Ishikawa (cell line): Measurements from ENCODE around the gene SUPT20HL1.

Experiments used
- CEBPB ChIP-seq: IDR thresholded peaks from 2 replicates; pipeline ENCODE4 v1.6.1; 2012
- CREB1 ChIP-seq: IDR thresholded peaks from 2 replicates; pipeline ENCODE4 v1.6.1; 2012; ENCODE audit warnings: low read depth
- EGR1 ChIP-seq: IDR thresholded peaks from 2 replicates; pipeline ENCODE4 v1.6.1; 2012
- EP300 ChIP-seq: IDR thresholded peaks from 2 replicates; pipeline ENCODE4 v1.6.1; 2012; ENCODE audit warnings: borderline replicate concordance
- FOXM1 ChIP-seq: IDR thresholded peaks from 2 replicates; pipeline ENCODE4 v1.6.1; 2012; ENCODE audit warnings: low read depth, borderline replicate concordance
- MAX ChIP-seq: IDR thresholded peaks from 2 replicates; pipeline ENCODE4 v1.6.1; 2012
- NFIC ChIP-seq: IDR thresholded peaks from 2 replicates; pipeline ENCODE4 v1.6.1; 2012
- RAD21 ChIP-seq: IDR thresholded peaks from 2 replicates; pipeline ENCODE4 v1.6.1; 2012; ENCODE audit warnings: low read depth
- REST ChIP-seq: IDR thresholded peaks from 2 replicates; pipeline ENCODE4 v1.6.1; 2012; ENCODE audit warnings: low read depth, mild to moderate bottlenecking
- TAF1 ChIP-seq: IDR thresholded peaks from 2 replicates; pipeline ENCODE4 v1.6.1; 2012; ENCODE audit warnings: low read depth, mild to moderate bottlenecking
- TCF12 ChIP-seq: IDR thresholded peaks from 2 replicates; pipeline ENCODE4 v1.6.1; 2012; ENCODE audit warnings: low read depth
- TEAD4 ChIP-seq: IDR thresholded peaks from 2 replicates; pipeline ENCODE4 v1.6.1; 2012
- USF1 ChIP-seq: IDR thresholded peaks from 2 replicates; pipeline ENCODE4 v1.6.1; 2012
- YY1 ChIP-seq: IDR thresholded peaks from 2 replicates; pipeline ENCODE4 v1.6.1; 2012; ENCODE audit warnings: low read depth
- ZBTB7A ChIP-seq: IDR thresholded peaks from 2 replicates; pipeline ENCODE4 v1.6.1; 2012; ENCODE audit warnings: low read depth

The SUPT20HL1 gene

GRCh38 chrX:24341795-24342194 is 18.6 kb upstream of the SUPT20HL1 start:
- no peak for TF ChIP-seq TCF12
- no peak for TF ChIP-seq TAF1
- TF ChIP-seq TEAD4, result no peak
- TF ChIP-seq EP300, result no peak
- no peak for TF ChIP-seq RAD21
- no peak for TF ChIP-seq MAX
- no peak for TF ChIP-seq YY1
- no peak for TF ChIP-seq FOXM1
- no peak for TF ChIP-seq REST
- TF ChIP-seq ZBTB7A, result no peak

- TF ChIP-seq MAX (no peak), YY1 (no peak), TAF1 (no peak), REST (no peak), ZBTB7A (no peak), CREB1 (no peak), TEAD4 (no peak), EGR1 (no peak), CEBPB (no peak), USF1 (no peak), NFIC (no peak), TCF12 (no peak), RAD21 (no peak), EP300 (no peak), FOXM1 (no peak)
Observed at GRCh38 chrX:24343719-24344118, 16.7 kb upstream of the SUPT20HL1 start.

- no peak for TF ChIP-seq CREB1
Observed at GRCh38 chrX:24347881-24348280, 12.6 kb upstream of the SUPT20HL1 start.

GRCh38 chrX:24350217-24350616 is 10.2 kb upstream of the SUPT20HL1 start:
- TF ChIP-seq FOXM1 (no peak), REST (peak; percentile 48; the same call in 1 of the 2 replicates)

GRCh38 chrX:24355095-24355494 is 5.3 kb upstream of the SUPT20HL1 start:
- no peak for TF ChIP-seq EP300
- TF ChIP-seq CEBPB, result no peak
- no peak for TF ChIP-seq YY1
- no peak for TF ChIP-seq TCF12
- TF ChIP-seq RAD21, result no peak
- TF ChIP-seq MAX, result no peak
- no peak for TF ChIP-seq NFIC
- no peak for TF ChIP-seq USF1
- no peak for TF ChIP-seq EGR1
- TF ChIP-seq TAF1, result no peak
- no peak for TF ChIP-seq FOXM1
- no peak for TF ChIP-seq ZBTB7A
